Measurements from ENCODE around the gene HIBADH.
"Not testable (repeated sequence)": the region's sequence is repeated elsewhere in the genome, so short reads cannot be mapped to it uniquely, and the experiment has no call there.

HIBADH gene

DNA sequence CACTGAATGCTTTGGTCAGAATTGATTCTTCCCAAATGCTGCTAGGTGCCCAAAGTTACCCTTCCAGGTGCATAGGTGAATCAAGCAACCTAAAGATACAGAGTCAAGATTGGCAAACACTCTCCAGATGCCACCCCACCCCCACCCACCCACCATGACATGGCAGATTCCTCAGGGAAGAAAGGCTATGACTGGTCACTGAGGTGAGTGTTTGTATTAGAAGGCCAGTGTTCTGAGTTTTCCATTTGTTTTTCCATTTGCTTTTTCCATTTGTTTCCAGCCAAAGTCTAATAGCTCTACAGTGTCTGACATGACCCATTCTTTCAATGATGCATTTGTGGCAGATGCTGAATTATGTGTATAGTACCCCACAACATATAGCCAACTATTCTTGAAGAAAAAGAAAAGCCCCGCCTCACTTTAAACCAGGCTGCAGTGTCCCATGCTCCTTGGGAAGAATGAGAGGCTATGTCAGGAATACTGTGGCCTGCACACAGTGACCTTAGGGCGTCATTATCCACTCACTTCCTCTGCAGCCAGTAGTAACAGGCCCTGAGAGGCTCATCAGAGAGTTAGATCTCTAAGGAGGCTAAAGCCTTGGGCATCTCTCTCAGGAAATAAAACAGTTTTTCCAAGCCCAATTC, 16.1 kb upstream of the HIBADH start:
- no peak for DNase-seq (ENCODE audit: low read depth)

DNA sequence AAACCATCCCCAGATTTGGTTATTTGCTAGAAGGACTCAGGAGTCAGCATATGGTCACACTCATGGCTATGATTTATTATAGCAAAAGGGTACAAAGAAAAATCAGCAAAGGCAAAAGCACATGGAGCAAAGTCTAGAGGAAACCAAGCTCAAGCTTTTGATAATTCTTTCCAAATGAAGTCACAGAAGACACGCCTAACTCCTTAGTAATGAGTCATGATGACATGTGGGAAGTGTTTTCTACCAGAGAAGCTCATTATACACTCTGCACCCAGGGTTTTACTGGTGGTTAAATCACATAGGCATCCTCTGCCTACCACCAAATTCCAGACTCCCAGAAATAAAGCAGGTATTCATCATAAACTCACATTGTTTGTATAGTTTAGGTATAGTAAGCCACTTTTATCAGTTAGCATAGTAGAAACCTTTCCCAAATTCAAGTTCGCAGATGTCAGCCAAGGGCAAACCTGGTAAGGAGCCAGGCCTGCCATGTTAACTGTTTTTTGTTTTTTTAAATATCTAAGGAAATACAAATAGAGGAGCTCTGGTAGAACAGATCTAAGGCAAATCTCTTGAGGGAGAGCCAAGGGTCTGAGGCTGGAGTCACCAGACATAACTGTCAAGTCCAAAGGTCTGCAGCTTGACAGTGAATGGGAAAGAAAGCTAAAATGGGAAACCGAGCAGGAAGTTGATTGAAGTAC, 15.4 kb upstream of the HIBADH start:
- DNase-seq (ENCODE audit: low read depth), result peak; percentile 89

DNA sequence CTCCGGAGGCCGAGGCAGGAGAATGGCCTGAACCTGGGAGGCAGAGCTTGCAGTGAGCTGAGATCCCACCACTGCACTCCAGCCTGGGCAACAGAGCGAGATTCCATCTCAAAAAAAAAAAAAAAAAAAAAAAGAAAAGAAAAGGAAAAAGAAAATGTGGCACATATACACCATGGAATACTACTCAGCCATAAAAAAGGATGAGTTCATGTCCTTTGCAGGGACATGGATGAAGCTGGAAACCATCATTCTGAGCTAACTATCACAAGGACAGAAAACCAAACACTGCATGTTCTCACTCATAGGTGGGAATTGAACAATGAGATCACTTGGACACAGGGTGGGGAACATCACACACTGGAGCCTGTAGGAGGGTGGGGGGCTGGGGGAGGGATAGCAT, 11.4 kb upstream of the HIBADH start:
- not testable (repeated sequence) for DNase-seq (ENCODE audit: low read depth)

DNA sequence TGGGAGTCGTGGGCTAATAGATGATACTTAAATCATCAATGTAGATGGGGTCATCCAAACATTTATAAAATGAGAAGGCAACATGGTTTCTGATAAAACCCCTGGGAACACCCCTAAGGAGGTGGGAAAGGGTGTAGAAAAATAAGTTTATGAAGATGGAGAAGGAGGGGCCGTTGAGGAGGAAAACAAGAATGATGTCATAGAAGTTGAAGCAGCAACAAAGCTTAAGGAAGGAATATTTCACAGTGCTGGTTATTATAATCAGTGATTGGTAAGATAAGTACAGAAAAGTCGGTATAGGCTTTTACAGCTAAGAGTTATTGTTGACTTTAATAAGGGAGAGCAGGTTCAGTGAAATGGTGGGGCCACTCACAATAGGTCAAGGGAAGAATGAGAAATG, 9.0 kb upstream of the HIBADH start:
- no peak for DNase-seq (ENCODE audit: low read depth)

DNA sequence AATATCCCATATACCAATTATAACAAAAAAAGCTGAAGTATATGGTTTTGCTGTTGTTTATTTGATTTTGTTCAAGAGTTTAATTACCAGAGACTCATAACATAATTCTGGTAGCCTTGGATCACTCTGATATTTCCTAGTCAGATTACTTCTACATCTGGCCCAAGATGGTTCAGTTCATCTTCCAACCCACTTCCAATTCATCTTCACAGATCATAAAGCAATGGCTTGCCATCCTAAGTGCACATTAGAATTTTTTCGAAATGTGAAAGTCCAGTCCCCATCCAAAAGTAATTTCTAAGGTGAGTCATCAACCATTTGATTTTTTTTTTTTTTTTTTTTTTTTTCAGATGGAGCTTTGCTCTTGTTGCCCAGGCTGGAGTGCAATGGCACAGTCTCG, 8.0 kb upstream of the HIBADH start:
- no peak for DNase-seq (ENCODE audit: low read depth)

DNA sequence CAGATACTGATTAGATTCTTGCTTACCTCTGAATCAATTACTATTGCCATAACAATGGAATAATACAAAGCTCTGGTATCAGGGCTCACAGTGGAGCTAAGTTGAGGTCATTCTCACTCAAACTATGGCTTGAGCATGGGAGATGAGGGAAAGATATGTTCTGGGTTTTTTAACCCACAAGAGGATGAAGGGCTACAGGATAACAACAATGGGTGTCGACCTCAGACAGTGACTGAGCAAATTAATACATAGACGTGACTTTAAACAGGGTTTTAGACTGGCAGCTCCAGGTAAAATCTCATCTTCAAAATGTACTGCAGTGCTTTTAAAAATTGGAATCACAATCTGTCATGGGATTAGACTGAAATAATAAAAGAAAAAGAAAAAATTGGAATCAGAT, 7.5 kb upstream of the HIBADH start:
- DNase-seq (ENCODE audit: low read depth), result no peak

DNA sequence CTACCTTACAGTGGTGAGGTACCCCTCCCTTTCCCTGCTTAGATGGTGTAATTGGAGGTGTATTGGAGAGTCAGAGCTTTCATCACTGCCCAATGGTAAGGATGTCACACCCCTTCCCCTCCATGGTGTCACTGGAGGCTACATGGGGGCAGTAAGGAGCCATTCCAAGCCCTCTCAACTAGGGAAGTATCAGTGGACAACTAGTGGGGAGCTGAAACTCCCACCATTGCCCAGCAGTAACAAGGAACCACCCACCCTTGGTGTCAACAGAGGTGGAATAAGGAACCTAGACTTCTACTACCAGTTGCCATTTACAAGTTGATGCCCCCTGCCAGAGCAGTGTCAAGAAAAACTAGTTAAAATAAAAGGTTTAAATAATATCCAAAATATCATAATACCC, 2.8 kb upstream of the HIBADH start:
- DNase-seq (ENCODE audit: low read depth), result no peak

DNA sequence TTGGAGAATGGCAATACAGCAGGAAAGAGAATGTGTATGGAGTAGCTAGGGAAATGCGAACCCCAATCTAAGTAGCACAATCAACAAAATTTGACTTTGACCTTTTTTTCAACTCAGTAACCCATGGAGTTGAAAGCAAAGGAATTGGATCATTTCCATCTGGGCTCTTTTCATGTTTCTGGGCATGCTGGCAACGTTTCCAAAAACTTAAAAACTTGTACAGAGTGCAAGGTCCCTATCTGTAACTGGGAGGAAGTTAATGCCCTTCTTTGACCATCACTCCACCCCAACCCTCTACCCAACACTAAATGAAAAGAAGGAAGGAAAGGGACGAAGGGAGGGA, 1.3 kb upstream of the HIBADH start:
- DNase-seq (ENCODE audit: low read depth), result no peak

DNA sequence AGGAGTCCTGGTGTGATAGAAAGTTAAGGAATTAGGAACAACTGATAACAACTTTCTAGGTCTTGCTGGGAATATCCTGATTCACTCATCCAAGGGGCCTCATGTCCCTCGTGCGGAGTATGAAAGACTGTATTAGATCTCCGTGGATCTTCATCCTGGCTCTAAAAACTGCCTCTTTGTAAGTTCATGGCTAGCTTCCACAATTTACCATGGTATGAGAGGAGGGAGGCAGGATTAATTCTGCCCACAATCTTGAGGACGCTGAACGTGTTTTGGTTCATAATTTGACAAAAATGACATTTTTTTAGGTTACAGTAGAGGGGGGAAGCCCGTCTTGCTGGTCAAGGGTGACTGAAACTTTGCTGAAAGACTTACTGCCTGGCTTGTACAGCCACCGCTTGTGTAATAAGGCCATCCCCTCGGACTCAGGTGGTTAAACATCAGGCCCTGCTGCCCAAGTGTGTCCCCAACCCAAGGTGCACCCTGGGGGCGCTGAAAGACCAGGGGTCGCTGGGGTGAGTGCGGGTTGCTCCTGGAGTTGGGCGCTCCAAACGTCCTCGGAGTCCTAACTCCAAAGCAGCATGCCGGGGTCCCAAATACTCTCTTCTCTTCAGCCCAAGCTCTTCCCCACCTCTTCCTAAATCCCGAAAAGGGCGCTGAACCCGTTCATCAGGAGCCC, 733 bp downstream of the HIBADH start:
- no peak for DNase-seq (ENCODE audit: low read depth)

DNA sequence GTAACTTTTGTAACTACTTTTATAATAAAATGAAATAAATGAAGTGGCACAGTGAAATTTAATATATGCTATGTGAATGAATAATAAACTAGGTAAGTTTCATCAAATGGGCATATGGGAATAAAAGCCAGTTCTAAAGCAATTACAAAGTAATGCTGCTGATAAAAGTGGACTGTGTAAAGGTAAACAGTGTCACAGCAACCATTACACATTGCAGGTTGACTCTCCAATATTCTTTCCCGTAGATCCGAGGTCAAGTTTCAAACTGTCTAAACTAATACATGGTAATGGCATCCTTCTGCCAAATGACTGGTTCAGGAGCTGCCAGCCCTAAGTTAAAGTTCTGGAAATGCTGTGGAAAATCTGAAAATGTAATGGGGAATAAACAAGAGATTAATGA, 6.0 kb downstream of the HIBADH start:
- no peak for DNase-seq (ENCODE audit: low read depth)

DNA sequence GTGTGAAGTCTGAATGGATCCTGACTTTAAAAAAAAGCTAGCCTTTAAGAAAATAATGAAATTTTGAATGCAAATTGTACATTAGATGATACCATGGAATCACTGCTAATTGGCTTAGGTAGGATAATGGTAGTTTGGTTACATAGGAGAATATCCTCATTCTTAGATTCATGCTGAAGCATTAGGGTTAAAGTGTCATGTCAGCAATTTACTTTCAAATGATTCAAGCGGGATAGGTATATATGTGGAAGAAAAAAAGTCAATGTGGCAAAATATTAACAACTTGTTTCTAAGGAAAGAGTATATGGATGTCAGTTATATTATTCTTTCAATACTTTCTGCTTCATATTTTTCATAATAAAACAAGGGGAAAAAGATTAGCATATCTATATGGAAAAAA, 7.5 kb downstream of the HIBADH start:
- DNase-seq (ENCODE audit: low read depth), result no peak

DNA sequence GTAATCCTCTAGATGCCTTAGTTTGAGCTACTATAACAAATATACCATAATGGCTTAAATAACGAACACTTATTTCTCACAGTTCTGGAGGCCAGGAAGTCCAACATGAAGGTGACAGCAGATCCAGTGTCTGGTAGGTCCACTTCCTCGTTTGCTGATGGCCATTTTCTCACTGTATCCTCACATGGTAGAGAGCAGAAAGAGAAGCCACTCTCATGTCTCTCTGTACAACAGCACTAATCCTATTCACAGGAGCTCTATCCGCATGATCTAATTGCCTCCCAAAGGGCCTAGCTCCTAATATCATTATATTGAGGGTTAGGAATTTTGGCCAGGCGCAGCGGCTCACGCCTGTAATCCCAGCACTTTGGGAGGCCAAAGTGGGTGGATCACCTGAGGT, 10.2 kb downstream of the HIBADH start:
- DNase-seq (ENCODE audit: low read depth), result no peak

DNA sequence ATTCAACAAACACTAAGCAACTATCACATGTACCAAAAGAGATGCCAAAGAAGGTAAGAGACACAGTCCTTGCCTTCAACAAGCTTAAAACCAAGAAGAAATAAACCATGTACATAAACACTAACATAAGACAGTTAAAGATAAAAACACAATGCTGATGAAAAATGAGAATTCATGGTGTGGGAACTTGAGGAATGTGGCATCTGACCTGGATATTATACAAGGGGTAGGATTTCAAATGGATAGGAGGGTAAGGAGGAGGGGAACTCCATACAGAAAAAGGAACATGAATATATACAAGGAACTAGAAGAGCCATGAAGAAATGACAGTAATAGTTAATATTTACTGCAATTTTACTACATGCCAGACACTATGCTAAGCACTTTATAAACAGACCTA, 11.0 kb downstream of the HIBADH start:
- no peak for DNase-seq (ENCODE audit: low read depth)

DNA sequence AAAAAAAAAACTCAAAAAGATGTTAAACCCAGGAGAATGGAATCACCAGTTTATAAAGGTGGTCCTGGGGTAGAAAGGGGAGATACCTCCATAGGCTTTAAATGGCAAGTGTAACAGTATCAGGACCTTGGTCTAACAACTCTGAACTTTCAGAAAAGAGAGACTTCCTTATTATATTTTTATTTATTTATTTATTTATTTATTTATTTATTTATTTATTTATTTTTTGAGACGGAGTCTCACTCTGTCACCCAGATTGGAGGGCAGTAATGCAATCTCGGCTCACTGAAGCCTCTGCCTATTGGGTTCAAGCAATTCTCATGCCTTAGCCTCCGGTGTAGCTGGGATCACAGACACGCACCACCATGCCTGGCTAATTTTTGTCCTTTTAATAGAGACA, 12.4 kb downstream of the HIBADH start:
- no peak for DNase-seq (ENCODE audit: low read depth)

DNA sequence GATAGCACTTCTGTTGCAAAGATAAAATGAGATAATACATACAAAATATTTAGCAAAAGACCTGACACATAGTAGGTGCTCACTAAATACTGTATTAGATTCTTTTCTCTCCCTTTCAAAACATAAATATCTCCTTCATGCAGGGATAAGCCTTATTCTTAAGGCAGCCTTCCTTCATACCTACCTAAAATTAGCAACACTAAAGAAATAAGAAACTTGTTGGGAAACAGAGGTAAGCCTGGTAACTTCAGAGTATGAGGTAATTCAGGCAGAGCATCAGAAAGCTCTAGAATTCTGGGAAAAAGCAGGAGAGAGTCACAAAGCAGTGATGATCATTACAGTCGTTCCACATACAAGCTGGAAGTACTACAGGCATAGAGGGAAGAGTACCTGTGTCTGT, 15.2 kb downstream of the HIBADH start:
- DNase-seq (ENCODE audit: low read depth), result no peak

DNA sequence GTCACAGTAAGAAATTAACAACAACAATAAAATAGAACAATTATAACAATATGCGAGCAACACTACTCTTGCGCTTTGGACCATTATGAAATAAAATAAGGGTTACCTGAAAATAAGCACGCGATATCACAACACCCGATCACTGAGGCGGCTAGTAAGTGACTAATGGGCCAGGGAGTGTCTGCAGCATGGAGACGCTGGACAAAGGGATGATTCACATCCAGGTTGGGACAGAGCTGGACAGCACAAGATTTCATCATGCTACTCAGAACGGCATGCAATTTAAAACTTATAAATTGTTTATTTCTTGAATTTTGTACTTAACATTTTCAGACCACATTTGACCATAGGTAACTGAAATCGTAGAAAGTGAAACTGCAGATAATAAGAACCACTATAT, 15.6 kb downstream of the HIBADH start:
- peak; percentile 63 for DNase-seq (ENCODE audit: low read depth)

DNA sequence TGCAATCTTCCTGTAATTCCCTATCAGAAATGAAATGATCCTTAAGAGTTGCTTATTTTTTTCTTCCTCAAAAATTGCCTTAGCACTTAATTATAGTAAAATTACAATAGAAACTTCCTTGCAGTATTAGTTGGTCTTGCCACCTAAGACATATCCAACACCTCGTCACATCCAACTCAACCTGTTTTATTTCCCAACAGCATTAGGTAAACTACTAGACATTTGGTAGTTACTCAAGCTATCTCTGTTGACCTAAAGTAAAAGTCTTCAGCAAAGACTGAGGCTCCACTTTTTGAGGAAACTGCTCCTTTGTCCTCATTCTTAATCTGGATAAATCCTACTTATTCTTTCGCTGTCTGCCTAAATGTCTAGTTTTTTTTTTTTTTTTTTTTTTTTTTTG, 20.4 kb downstream of the HIBADH start:
- no peak for DNase-seq (ENCODE audit: low read depth)

DNA sequence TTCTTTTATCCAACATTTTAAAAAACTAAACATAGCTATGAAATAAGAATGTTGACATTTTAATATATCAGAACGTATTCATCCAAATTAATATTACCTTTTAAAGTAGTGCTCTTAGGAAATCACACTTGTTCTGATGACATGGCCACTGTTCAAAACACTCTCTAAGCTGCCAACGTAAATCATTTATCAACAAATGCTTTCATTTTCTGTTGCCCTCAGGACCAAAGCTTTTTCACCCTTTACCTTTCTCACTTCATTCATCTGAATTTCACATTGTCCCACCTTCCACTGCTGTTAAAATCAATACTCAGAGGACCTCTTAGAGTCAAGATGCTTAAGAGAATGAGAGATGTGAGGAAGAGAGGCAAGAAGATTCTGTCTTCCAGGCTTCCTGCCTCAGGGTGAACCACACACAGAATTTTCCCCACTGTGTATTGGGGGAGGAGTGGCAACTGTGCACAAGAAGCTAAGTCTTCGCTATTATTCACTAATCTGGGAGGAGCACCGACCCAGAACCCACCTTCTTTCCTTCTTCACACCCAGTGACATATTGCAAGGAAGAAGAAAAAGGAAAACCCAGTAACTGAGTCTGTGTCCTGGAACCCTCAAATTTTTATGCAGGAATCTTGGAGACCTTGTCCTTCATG, 21.0 kb downstream of the HIBADH start:
- DNase-seq (ENCODE audit: low read depth), result no peak

DNA sequence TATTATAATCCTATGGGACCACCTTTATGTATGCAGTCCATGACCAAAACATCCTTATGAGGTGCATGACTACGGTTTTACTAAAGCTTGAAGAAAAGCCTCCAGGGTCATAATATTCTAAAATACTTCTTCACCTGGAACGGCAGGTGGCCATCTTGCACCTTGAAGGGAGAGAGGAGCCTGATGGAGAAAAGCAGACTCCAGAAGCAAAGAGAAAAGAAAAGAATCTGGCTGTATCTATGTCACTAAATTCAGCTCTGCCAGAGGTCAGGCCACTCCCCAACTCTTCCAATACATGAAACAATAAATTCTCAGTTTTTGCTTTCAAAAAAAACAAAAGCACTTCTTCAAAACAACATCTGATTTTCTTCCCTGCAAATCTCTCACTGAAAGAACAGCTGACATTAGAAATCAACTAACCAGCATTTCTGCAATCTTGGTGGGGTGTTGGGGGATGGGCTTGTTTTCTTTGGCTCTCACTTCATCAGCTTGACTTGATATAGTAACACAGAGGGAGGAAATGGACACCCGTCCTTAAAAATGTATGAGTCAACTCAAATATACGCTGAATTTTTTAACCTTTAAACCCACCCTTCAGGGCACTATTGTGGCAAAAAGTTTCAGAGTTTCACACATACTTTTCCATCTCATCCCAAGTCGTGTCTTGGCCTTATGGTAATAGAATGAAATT, 21.7 kb downstream of the HIBADH start:
- DNase-seq (ENCODE audit: low read depth), result no peak

DNA sequence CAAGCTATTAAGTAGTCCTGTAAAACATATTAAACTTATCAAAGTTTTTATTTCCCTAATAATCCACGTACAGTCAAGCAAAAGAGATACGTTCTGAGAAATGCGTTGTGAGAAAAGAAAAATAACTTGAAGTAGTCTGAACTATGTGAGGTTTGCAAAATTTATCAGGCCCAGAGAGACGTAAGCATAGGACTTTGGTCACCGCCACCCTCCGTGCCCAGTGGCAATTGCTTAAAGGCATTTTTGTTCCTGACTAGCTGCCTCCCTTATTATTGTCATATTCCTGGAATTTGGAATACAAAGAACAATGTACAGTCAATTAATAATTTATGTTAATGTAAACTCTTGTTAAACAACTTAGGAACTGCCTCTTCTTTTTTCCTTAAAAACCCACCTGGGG, 22.8 kb downstream of the HIBADH start:
- no peak for DNase-seq (ENCODE audit: low read depth)

DNA sequence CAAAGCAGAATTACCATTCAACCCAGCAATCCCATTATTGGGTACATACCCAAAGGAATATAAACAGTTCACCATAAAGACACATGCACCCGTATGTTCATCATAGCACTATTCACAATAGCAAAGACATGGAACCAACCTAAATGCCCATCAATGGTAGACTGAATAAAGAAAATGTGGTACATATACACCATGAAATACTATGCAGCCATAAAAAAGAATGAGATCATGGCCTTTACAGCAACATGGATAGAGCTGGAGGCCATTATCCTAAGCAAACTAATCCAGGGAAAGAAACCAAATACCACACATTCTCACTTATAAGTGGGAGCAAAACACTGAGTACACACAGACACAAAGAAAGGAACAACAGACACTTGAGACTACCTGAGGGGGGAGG, 23.6 kb downstream of the HIBADH start:
- not testable (repeated sequence) for DNase-seq (ENCODE audit: low read depth)

DNA sequence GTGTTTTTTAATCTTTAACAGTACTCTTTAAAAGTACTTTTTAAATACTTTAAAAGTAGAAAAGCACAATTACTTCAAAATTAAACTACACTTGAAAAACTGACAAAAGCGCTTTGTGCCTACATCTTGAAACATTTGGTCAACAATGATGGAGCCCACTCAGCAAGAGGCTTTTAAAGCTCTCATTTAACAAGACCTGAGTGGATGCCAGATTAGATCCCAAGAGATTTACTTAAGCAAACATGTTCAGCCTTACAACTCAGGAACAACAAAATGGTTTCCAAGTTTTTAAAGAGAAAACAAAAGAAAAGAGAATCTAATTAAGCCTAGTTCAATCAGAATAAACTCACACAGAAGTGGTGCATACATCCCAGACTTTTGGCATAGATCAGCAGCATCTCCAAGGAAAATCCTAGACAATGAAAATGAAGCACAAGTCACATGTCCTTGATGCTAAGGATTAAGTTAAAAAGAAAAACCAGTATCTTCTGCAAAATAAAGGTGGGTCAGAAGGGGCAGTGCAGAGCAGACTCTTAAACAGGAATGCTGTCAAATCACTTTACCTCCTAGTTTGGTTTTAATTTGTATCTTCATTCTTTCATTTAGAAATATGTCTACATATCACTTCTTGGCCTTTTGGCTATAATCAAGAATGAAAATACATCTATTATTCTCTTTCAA, 26.2 kb downstream of the HIBADH start:
- DNase-seq (ENCODE audit: low read depth), result no peak

Measured in non-pigmented ciliary epithelial cell (primary cell).